Fibroblast of peridontal ligament (primary cell): ENCODE data around the gene TAS2R14.

Experiments used
- DNase-seq: peaks from one replicate; pipeline ENCODE4 v3.0.0-alpha.2; 2010; ENCODE audit errors: extremely low read depth

The TAS2R14 gene

DNA sequence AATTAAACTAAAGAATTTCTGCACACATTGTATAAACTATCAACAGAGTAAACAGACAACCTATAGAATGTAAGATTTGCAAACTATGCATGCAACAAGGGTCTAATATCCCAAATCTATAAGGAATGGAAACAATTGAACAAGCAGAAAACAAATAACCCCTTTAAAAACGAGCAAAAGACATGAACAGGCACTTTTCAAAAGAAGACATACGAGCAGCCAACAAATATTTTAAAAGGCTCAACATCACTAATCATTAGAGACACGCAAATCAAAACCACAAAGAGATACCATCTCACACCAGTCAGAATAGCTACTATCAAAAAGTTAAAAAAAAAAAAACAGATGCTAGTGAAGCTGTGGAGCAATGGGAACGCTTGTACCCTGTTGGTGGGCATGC, 34.4 kb downstream of the TAS2R14 start:
- DNase-seq: no peak

DNA sequence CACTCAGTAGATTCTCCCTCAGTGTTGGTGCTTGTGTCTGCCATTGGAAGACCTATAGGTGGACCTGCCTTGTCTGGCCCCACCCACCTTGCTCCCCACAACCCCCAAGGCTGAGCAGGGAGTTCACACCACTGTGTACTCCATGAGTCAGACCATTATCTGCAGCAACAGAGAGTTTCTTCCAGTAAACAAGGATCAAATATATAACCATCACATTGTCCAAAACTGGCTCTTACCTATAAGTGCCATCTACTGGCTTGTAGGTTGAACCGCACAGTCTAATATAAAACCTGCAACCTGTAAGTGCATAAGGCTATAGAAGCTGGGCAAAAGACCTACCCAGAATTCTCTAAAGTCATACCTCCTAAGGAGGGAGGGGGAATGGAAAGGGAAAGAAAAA, 37.6 kb downstream of the TAS2R14 start:
- DNase-seq: no peak

DNA sequence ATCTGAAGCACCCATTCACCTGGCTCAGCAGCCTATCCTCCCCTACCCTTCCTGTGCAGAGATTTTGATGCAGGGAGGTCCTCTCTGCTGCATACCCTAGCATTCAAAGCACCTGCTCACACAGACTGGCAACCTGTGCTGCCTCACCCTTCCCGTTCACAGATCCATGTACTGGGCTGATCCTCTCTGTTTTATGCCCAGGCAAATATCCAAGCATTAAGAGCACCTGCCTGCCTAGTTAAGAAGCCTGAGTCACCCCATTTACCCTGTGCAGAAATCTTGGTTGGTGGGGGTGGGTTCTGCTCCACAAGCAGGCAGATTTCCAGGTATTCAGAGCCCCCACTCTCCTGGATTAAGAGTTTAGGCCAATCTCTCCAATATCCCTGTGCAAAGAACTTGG, 38.1 kb downstream of the TAS2R14 start:
- DNase-seq: no peak

DNA sequence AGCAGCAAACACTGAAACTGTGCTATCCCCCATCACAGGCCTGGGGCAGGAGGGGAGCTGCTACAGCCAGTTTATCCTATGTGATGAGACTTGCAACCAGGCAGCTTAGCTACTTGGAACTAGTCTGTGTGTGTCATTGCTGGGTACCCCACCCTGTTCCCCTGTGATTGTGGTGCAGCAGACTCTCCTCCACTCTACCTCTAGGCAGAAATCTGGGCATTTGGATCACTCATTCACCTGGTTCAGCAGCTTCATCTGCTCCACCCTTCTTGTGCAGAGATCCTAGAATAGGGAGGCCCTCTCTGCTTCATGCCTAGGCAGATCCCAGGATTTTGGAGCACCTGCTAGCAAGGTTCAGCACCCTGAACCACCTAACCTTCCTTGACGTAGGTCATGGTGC, 38.5 kb downstream of the TAS2R14 start:
- no peak for DNase-seq

- DNase-seq: no peak
Observed at GRCh38 chr12:10896854-10897253, 42.2 kb downstream of the TAS2R14 start.

DNA sequence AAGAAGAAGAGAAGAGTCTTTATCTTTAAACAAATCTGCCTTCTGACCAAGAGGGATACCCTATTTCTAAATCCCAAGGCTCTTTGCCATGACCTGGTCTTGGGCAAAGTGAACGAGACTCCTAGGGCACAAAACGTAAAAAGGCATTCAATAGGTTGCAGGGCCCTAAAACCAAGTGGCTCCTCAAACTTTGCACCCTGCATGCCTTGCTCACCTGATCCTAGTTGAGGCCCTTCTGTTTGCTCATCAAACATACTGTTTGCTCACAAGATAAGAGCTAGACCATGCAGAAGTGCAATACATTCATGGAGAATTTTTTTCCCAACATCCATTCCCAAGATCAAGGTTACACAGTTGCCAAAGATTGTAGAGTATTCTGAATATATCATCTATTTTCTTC, 47.1 kb downstream of the TAS2R14 start:
- no peak for DNase-seq

DNA sequence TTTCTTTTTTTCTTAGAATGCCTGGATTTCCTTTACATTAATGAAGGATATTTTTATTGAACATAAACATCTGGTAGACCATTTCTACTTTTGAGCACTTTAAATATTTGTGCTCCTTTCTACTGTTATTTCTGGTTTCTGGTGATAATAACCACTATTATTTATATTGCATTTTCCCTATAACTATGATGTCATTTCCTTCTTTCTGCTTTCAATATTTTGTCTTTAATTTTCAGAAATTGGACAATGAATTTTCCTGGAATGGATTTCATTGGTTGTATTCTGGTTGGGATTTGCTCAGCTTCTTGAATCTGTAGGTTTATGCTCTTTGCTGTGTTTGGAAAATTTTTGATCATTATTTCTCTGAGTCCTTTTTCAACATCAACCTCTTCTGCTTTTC, 49.8 kb downstream of the TAS2R14 start:
- DNase-seq: no peak
